ENCODE results near the gene FGF11.

GRCh38 chr17:7403043-7403726 lies 36.1 kb upstream of the FGF11 start:
- TF ChIP-seq, protein P1, sequence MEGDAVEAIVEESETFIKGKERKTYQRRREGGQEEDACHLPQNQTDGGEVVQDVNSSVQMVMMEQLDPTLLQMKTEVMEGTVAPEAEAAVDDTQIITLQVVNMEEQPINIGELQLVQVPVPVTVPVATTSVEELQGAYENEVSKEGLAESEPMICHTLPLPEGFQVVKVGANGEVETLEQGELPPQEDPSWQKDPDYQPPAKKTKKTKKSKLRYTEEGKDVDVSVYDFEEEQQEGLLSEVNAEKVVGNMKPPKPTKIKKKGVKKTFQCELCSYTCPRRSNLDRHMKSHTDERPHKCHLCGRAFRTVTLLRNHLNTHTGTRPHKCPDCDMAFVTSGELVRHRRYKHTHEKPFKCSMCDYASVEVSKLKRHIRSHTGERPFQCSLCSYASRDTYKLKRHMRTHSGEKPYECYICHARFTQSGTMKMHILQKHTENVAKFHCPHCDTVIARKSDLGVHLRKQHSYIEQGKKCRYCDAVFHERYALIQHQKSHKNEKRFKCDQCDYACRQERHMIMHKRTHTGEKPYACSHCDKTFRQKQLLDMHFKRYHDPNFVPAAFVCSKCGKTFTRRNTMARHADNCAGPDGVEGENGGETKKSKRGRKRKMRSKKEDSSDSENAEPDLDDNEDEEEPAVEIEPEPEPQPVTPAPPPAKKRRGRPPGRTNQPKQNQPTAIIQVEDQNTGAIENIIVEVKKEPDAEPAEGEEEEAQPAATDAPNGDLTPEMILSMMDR (tag by site-specific recombination; IDR thresholded peaks at IDR 0.05) = no peak
- TF ChIP-seq MZF1 (tag by site-specific recombination; IDR thresholded peaks at IDR 0.05; ENCODE audit: borderline replicate concordance) (no peak), ZNF175 (tag by site-specific recombination; IDR thresholded peaks at IDR 0.05) (no peak), ZNF473 (tag by site-specific recombination; IDR thresholded peaks at IDR 0.05) (no peak), YY1 (tag by site-specific recombination; IDR thresholded peaks at IDR 0.05) (no peak), WT1 (tag by site-specific recombination; IDR thresholded peaks at IDR 0.05) (no peak), MYNN (tag by site-specific recombination; IDR thresholded peaks at IDR 0.05; ENCODE audit: borderline replicate concordance) (no peak), ZNF274 (IDR thresholded peaks at IDR 0.05; ENCODE audit: low read length) (no peak), ZNF274 (tag by site-specific recombination; IDR thresholded peaks at IDR 0.05; ENCODE audit: borderline replicate concordance) (no peak), ZBTB7A (tag by site-specific recombination; IDR thresholded peaks at IDR 0.05; ENCODE audit: low read depth) (0 out of 2 replicates have a peak, but pooled peaks have one; percentile 20)
